Tracheal epithelial cell (primary cell): ENCODE results near the gene PPP1R18. TPM values are rescaled to one million over a fixed set of nuclear protein-coding genes. Genes with fewer than 3 reads are reported as not detected.

Experiments
- total RNA-seq: library from RNA; depleted of rRNA; stranded (reverse); fragments of >200 nt; gene quantifications from 2 replicates; pipeline ENCODE4 v1.2.1, GENCODE V29; 2014

Gene PPP1R18
- total RNA-seq = 22.2 and 44.1 TPM in 2 replicates

GRCh38 chr6:30686009-30686907 lies at the start of gene PPP1R18:
Gene PPP1R18 (minus strand): TSS chr6:30686645. CDS start chr6:30686018, 627 bp downstream.

GRCh38 chr6:30719791-30720737 lies 33.6 kb upstream of the PPP1R18 start, which contains the start of gene TUBB:
Gene TUBB (plus strand): TSS chr6:30720352. CDS start chr6:30720507, 155 bp downstream.

GRCh38 chr6:30717129-30717844 lies 30.8 kb upstream of the PPP1R18 start, which contains the start of gene MDC1:
Gene MDC1 (minus strand): TSS chr6:30717281. CDS start chr6:30715175, 2,106 bp downstream.

GRCh38 chr6:30690403-30691207 lies 4.2 kb upstream of the PPP1R18 start, which contains the start of gene NRM:
Gene NRM (minus strand): TSS chr6:30690984. CDS start chr6:30690974, 10 bp downstream.

GRCh38 chr6:30672445-30673253 lies 13.8 kb downstream of the PPP1R18 start, which contains the start of gene DHX16:
Gene DHX16 (minus strand): TSS chr6:30673006. CDS start chr6:30672841, 165 bp downstream.

GRCh38 chr6:30646450-30647241 lies 39.8 kb downstream of the PPP1R18 start, which contains the start of gene C6orf136:
Gene C6orf136 (plus strand): TSS chr6:30647133. CDS start chr6:30647232, 99 bp downstream.

GRCh38 chr6:30626484-30627366 lies 59.7 kb downstream of the PPP1R18 start, which contains the start of gene ATAT1:
Gene ATAT1 (plus strand): TSS chr6:30626874.

Other genes starting within 250 kb of the PPP1R18 start
- gene HLA-E, start 197.1 kb downstream of the PPP1R18 start, total RNA-seq = 168 and 253 TPM in 2 replicates
- gene GNL1, start 130.2 kb downstream of the PPP1R18 start, total RNA-seq = 33.9 and 42.4 TPM in 2 replicates
- gene PRR3, start 129.3 kb downstream of the PPP1R18 start, total RNA-seq = 0.72 and 1.5 TPM in 2 replicates
- 25.6 and 37.8 TPM in 2 replicates for gene ABCF1, start 115.2 kb downstream of the PPP1R18 start, total RNA-seq
- 9.6 and 15.3 TPM in 2 replicates for gene PPP1R10, start 69.4 kb downstream of the PPP1R18 start, total RNA-seq
- 50.4 and 72.0 TPM in 2 replicates for gene MRPS18B, start 68.8 kb downstream of the PPP1R18 start, total RNA-seq
- gene ATAT1, start 59.8 kb downstream of the PPP1R18 start, total RNA-seq = 2.6 and 3.6 TPM in 2 replicates
- gene C6orf136, start 39.5 kb downstream of the PPP1R18 start, total RNA-seq = 4.3 and 5.8 TPM in 2 replicates
- 35.0 and 39.8 TPM in 2 replicates for gene DHX16, start 13.6 kb downstream of the PPP1R18 start, total RNA-seq
- 0.85 and 1.7 TPM in 2 replicates for gene NRM, start 4.3 kb upstream of the PPP1R18 start, total RNA-seq
- gene MDC1, start 30.6 kb upstream of the PPP1R18 start, total RNA-seq = 1.7 and 2.4 TPM in 2 replicates
- gene TUBB, start 33.7 kb upstream of the PPP1R18 start, total RNA-seq = 153 and 214 TPM in 2 replicates
- 19.0 and 33.7 TPM in 2 replicates for gene FLOT1, start 56.0 kb upstream of the PPP1R18 start, total RNA-seq
- gene IER3, start 57.9 kb upstream of the PPP1R18 start, total RNA-seq = 211 and 248 TPM in 2 replicates
- gene DDR1, start 197.9 kb upstream of the PPP1R18 start, total RNA-seq = 195 and 363 TPM in 2 replicates
- 12.3 and 13.4 TPM in 2 replicates for gene GTF2H4, start 221.6 kb upstream of the PPP1R18 start, total RNA-seq
- gene VARS2, start 227.6 kb upstream of the PPP1R18 start, total RNA-seq = 21.7 and 46.3 TPM in 2 replicates
- 2.7 TPM in 1 of 2 replicates, not detected in the other for gene SFTA2, start 245.5 kb upstream of the PPP1R18 start, total RNA-seq